DND-41 (cell line): ENCODE measurements around the gene TTC12.

Experiments
- CTCF ChIP-seq: IDR thresholded peaks from 2 replicates; pipeline ENCODE4 v1.5.1; 2012; ENCODE audit warnings: borderline replicate concordance, low read length, moderate library complexity, mild to moderate bottlenecking; ENCODE audit not compliant: poor library complexity, severe bottlenecking; ENCODE audit errors: extremely low read depth
- EZH2 ChIP-seq: IDR thresholded peaks from 3 replicates; pipeline ENCODE4 v1.6.1; 2012; ENCODE audit warnings: borderline replicate concordance, low read depth, mild to moderate bottlenecking, moderate library complexity, low read length, inconsistent platforms; ENCODE audit not compliant: severe bottlenecking

DNA sequence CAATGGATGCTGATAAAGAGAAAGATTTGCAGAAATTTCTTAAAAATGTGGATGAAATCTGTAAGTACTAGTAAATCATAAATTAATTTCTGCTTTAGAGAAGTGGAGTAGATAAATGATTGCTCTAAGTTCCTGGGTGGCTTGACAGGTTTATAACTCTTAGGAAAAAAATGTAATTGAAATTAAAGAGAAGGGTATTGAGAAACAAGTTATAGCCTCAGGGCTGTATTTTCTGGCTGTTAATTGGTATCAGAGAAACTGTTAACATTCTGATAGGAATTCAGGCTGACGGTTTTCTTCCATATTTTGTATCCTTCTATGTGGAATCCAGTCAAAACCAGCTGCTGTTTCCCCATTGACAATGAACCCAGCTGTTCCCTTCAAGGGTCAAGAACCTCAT, 1.9 kb downstream of the TTC12 start:
- no peak for TF ChIP-seq CTCF
- no peak for TF ChIP-seq EZH2
